Mesodermal cell (in vitro differentiated cells): ENCODE results near the gene MRTFA. TPM values are rescaled to one million over a fixed set of nuclear protein-coding genes. Genes with fewer than 3 reads are reported as not detected.
A peak's percentile ranks its signal among the peaks of the same experiment; 100 is the strongest.
"Not testable (repeated sequence)": the region's sequence is repeated elsewhere in the genome, so short reads cannot be mapped to it uniquely, and the experiment has no call there.

Experiments
- H3K27ac ChIP-seq: 2 replicates; pipeline ENCODE4 v1.7.0; 2013; ENCODE audit warnings: mild to moderate bottlenecking, low read depth, low read length, moderate library complexity; ENCODE audit not compliant: severe bottlenecking
- H3K36me3 ChIP-seq: 2 replicates; pipeline ENCODE4 v1.7.1; 2013; ENCODE audit warnings: mild to moderate bottlenecking, low read length, moderate library complexity; ENCODE audit not compliant: control insufficient read depth, insufficient read depth
- H3K4me1 ChIP-seq: one replicate; pipeline ENCODE4 v1.7.1; 2013; ENCODE audit warnings: mild to moderate bottlenecking, low read length; ENCODE audit not compliant: insufficient read depth, control insufficient read depth, poor library complexity, severe bottlenecking
- H3K4me3 ChIP-seq: 2 replicates; pipeline ENCODE4 v1.7.0; 2013; ENCODE audit warnings: low read length, control low read depth, mild to moderate bottlenecking; ENCODE audit not compliant: insufficient read depth, poor library complexity, severe bottlenecking; ENCODE audit errors: extremely low read depth
- H3K9me3 ChIP-seq: 2 replicates; pipeline ENCODE4 v1.7.1; 2013; ENCODE audit warnings: mild to moderate bottlenecking, low read length, moderate library complexity; ENCODE audit not compliant: control insufficient read depth
- WGBS, 2 experiments: methylation state at CpG; one replicate each; pipeline ENCODE4 v1.1.5; 2013; ENCODE audit warnings: missing lambda C conversion rate in 2 of 2; ENCODE audit not compliant: insufficient coverage in 2 of 2; 5-methylcytosine and 5-hydroxymethylcytosine counted together
- polyA plus RNA-seq, 2 experiments: library from polyadenylated mRNA; stranded (reverse); fragments of 50-300 nt; gene quantifications; one replicate each; pipeline ENCODE4 v1.2.3, GENCODE V29; 2013

Gene MRTFA
- polyA plus RNA-seq (2013, experiment 1 of 2) = 49.7 TPM
- 40.2 TPM for polyA plus RNA-seq (2013, experiment 2 of 2)

DNA sequence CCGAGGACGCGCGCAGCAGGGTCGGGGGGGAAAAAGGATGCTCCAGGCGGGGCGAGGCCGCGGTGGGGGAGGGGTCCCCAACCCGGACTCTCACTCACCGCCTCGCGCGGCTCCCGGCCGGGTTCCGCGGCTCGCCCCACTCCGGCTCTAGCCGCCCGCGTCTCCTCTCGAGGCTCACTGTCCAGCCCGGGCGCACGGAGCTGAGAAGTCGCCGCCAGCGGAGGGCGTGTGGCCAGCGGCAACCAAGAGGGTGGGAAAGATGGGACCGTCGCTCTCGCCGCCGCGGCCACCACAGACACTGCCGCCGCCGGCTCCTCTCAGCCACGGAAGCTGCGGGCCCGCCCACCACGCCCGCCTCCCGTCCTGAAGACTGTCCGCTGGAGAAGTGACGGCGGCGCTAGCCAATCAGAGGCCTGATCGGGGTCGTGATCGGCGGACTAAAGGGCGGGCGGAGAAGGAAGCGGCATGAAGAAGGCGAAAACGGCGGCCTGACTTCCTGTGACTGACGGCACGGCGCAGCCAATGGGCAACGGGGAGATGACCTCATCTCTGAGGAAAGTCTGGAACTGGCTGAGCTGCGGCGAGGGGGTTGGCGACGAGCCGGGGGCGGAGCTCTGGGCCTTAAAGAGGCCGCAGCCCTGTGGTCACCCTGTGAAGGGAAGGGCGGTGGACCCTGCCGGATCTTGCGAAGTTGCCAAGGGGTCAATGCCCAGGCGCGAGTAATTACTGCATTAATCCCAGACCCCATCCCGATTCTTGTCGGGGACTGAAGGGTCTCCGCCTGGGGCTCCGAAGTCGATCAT lies at the start of gene MRTFA:
MRTFA (minus strand) TSS at position 340 of the 803 bp plus-strand sequence.
- peaks cover 7% of the 10 kb centered on the region for H3K9me3 ChIP-seq
- peak within 1 kb of the TSS; percentile 78 for H3K4me3 ChIP-seq
- 0 to 1% methylated on average over 70 to 73 of the region's 82 CpGs for WGBS, 2 experiments
- peak within 1 kb of the TSS; percentile 78 for H3K27ac ChIP-seq
- H3K36me3 ChIP-seq = peaks cover 5% of the 10 kb centered on the region
- H3K4me1 ChIP-seq = peaks cover 11% of the 10 kb centered on the region

DNA sequence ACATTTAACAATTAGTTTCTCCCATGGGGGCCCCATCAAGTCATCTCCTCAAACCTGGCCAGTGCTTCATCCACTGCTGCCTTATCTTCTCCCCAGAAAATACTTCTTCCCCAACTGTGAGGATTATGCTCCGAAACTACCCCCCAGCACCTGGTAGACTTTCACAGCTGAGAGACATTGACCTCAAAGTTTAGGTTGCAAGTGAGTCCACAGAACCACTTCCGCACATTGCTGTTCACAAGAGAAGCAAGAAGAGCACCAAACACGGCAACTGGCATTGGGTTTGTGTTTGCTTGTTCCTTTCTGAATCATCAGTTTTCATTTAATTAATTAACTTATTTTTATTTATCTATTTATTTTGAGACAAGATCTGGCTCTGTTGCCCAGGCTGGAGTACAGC lies 48.9 kb upstream of the MRTFA start:
- Histone ChIP-seq H3K36me3 (peaks cover 12% of the 10 kb centered on the region), H3K27ac (no peak overlapping the region), H3K9me3 (no peaks in the 10 kb centered on the region), H3K4me1 (peaks cover 35% of the 10 kb centered on the region), H3K4me3 (no peak overlapping the region)
- 96% methylated on average over 2 of the region's 3 CpGs; no CpG with 5 or more reads in 1 of the 2 experiments for WGBS, 2 experiments

DNA sequence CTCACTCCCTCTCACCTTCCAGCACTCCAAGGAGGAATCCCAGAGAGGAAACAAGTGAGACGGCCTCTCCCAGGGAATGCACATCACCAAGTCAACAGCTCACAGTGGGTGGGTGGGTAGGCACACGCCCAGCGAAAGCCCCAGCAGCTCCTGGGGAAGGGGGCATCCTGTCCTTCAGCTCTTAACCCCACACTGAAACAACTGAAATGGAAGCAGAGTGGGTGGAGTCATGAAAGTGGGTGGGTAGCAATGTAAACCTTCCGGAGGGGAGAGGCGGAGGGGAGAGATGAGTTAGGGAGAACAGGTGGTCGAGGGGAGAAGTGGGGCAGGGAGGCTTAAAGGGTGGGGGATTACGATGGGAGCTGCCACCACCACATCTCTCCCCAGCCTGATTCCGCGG lies 48.2 kb upstream of the MRTFA start:
- peak overlapping the region; percentile 8 for H3K4me3 ChIP-seq
- WGBS, 2 experiments = 13 to 27% methylated on average over 2 to 6 of the region's 9 CpGs
- H3K36me3 ChIP-seq = peaks cover 12% of the 10 kb centered on the region
- H3K9me3 ChIP-seq = no peaks in the 10 kb centered on the region
- peaks cover 40% of the 10 kb centered on the region for H3K4me1 ChIP-seq
- no peak overlapping the region for H3K27ac ChIP-seq

DNA sequence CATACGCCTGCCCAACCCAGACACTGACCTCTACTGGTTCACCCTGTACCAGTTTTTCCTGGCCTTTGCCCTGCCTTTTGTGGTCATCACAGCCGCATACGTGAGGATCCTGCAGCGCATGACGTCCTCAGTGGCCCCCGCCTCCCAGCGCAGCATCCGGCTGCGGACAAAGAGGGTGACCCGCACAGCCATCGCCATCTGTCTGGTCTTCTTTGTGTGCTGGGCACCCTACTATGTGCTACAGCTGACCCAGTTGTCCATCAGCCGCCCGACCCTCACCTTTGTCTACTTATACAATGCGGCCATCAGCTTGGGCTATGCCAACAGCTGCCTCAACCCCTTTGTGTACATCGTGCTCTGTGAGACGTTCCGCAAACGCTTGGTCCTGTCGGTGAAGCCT lies 44.9 kb upstream of the MRTFA start:
- Histone ChIP-seq H3K36me3 (peaks cover 12% of the 10 kb centered on the region), H3K4me1 (peaks cover 54% of the 10 kb centered on the region), H3K27ac (peak overlapping the region; percentile 87), H3K9me3 (no peaks in the 10 kb centered on the region), H3K4me3 (no peak overlapping the region)
- 92 to 98% methylated on average over 18 to 19 of the region's 19 CpGs for WGBS, 2 experiments

GRCh38 chr22:40680819-40681183 lies 44.3 kb upstream of the MRTFA start:
- WGBS, 2 experiments = 93 to 94% methylated on average over 15 of the region's 15 CpGs
- H3K4me1 ChIP-seq = peaks cover 54% of the 10 kb centered on the region
- H3K27ac ChIP-seq = peak overlapping the region; percentile 87
- no peaks in the 10 kb centered on the region for H3K9me3 ChIP-seq
- H3K36me3 ChIP-seq = peaks cover 12% of the 10 kb centered on the region
- H3K4me3 ChIP-seq = peak overlapping the region; percentile 61

GRCh38 chr22:40679964-40680818 lies 43.7 kb upstream of the MRTFA start:
- Histone ChIP-seq H3K4me3 (peak overlapping the region; percentile 61), H3K36me3 (peaks cover 12% of the 10 kb centered on the region), H3K4me1 (peaks cover 54% of the 10 kb centered on the region), H3K27ac (peak overlapping the region; percentile 87), H3K9me3 (no peaks in the 10 kb centered on the region)
- WGBS, 2 experiments = 39 to 47% methylated on average over 7 to 8 of the region's 9 CpGs

DNA sequence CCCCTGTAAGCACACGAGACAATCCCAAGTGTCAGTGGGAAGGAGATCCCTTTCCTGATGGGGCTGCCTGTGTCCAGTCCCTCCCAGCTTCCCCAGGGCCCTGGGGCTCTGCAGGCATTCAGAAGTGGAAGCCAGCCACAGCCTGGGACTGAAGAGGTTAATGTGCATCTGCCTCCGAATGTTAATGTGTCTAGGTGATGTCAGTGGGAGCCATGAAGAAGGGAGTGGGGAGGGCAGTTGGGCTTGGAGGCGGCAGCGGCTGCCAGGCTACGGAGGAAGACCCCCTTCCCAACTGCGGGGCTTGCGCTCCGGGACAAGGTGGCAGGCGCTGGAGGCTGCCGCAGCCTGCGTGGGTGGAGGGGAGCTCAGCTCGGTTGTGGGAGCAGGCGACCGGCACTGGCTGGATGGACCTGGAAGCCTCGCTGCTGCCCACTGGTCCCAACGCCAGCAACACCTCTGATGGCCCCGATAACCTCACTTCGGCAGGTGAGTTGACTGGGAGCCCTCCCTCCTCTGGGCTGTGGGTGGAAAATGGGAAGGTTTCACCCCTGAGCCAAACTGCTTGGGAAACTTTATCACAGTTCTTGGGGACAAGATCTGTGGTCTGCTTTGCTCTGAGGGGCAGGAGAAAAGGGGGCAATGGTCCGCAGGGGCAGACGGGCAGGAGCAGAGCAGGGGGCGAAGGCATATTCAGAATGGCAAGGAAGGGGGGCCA lies 42.9 kb upstream of the MRTFA start, which contains the start of gene MCHR1:
MCHR1 (plus strand) TSS at position 236 of the 715 bp plus-strand sequence; CDS start at position 405, 169 bp downstream.
- Histone ChIP-seq H3K36me3 (peaks cover 12% of the 10 kb centered on the region), H3K4me3 (peak within 1 kb of the TSS; percentile 61), H3K4me1 (peaks cover 50% of the 10 kb centered on the region), H3K9me3 (no peaks in the 10 kb centered on the region), H3K27ac (peak within 1 kb of the TSS; percentile 87)
- WGBS, 2 experiments = 9 to 16% methylated on average over 15 to 16 of the region's 21 CpGs

DNA sequence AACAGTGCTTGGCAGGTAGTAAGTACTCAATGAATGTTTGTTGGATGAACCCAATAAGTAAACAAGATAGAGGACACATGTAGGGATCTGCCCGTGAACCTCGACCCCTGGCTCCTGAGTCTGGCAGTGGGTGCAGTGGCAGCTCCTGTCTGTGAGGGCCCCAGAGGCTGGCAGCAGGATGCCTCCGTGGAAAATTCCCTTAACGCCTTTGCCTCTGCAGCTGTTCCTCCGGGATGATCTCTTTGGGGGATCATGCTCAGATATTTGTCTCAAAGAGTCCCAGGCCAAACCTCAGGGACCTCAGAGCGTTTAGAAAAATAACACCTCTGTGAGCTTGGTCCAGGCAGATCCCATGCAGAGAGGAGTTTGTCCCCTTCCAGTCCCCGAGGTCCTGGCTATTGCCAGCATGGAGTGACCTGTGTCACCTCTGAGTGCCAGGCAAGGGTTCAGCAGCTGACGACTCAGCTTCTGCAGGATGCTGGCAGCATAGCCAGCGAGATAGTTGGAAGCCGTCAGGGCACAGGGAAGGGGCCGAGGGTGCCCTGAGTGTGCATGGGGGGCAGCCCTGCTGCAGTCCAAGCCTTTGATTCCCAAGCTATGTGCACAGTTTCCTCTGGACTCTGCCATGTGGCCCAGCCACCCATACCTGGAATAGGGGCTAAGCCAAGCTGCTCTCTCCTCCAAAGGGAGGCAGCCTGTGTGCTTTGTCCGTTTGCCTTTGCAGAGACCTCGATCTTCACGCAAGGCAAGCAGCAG lies 42.2 kb upstream of the MRTFA start:
- Histone ChIP-seq H3K9me3 (no peaks in the 10 kb centered on the region), H3K4me1 (peaks cover 44% of the 10 kb centered on the region), H3K4me3 (peak overlapping the region; percentile 61), H3K27ac (peak overlapping the region; percentile 87), H3K36me3 (peaks cover 12% of the 10 kb centered on the region)
- 80% methylated on average over 14 of the region's 14 CpGs for WGBS, 2 experiments

DNA sequence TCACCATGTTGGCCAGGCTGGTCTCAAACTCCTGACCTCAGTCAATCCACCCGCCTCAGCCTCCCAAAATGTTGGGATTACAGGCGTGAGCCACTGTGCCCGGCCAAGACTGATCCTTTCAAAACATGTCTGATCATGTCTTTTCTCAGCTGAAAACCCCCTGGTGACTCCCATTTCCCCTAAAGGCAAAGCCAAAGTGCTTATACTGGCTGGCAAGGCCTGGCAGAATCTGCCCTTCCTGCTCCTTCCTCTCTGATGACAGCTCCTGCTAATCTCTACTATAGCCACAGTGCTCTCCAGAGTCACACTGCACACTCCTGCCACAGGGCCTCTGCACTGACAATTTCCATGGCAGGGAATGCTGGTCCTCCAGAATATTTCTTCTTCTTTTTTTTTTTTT lies 40.1 kb upstream of the MRTFA start:
- Histone ChIP-seq H3K9me3 (no peaks in the 10 kb centered on the region), H3K36me3 (peaks cover 7% of the 10 kb centered on the region), H3K4me3 (no peak overlapping the region), H3K27ac (no peak overlapping the region), H3K4me1 (peaks cover 34% of the 10 kb centered on the region)
- 90 to 97% methylated on average over 3 of the region's 3 CpGs for WGBS, 2 experiments

DNA sequence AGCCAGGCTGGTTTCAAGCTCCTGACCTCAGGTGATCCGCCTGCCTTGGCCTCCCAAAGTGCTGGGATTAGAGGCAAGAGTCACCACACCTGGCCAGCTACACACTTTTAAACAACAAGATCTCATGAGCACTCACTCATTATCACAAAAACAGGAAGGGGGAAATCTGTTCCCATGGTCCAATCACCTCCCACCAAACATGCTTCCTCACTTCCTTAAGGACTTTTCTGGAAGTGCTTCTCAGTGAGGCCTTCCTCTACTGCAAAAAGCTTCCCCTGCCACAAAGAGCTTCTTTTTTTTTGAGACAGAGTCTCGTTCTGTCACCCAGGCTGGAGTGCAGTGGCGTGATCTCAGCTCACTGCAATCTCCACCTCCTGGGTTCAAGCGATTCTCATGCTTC lies 39.6 kb upstream of the MRTFA start:
- H3K36me3 ChIP-seq, H3K27ac ChIP-seq, H3K4me3 ChIP-seq, H3K9me3 ChIP-seq: not testable (repeated sequence)
- WGBS, 2 experiments = 96% methylated on average over 4 of the region's 4 CpGs; no CpG with 5 or more reads in 1 of the 2 experiments
- peaks cover 29% of the 10 kb centered on the region for H3K4me1 ChIP-seq
